Transverse colon (tissue), 4 donors: Measurements from ENCODE around the gene CHORDC1. TPM values are rescaled to one million over a fixed set of nuclear protein-coding genes. Genes with fewer than 3 reads are reported as not detected.
"Not testable (repeated sequence)": the region's sequence is repeated elsewhere in the genome, so short reads cannot be mapped to it uniquely, and the experiment has no call there.

ENCODE experiments used
- DNase-seq: peaks from one replicate; pipeline ENCODE4 v3.0.0-alpha.2; 2019
- H3K27ac ChIP-seq, 4 donors: fragments of 200-600 bp; sonication (generic); 2 replicates each; pipeline ENCODE4 v1.5.1; 2016 to 2018; ENCODE audit warnings: inconsistent platforms in 4 of 4
- H3K27me3 ChIP-seq: fragments of 200-600 bp; sonication (generic); 2 replicates; pipeline ENCODE4 v1.5.1; 2017; ENCODE audit warnings: inconsistent platforms
- H3K36me3 ChIP-seq, 4 donors: fragments of 200-600 bp; sonication (generic); 2 replicates each; pipeline ENCODE4 v1.5.1; 2017 to 2019; ENCODE audit warnings: inconsistent platforms in 4 of 4
- H3K4me1 ChIP-seq, 4 donors: fragments of 200-600 bp; sonication (generic); 2 replicates each; pipeline ENCODE4 v1.5.1; 2017 to 2020; ENCODE audit warnings: inconsistent platforms in 4 of 4
- H3K4me3 ChIP-seq, 4 donors: fragments of 200-600 bp; sonication (generic); 1 replicate in 1 of 4; 2 replicates in 3 of 4; pipeline versions ENCODE4 v1.5.1 to v1.6.1; 2017 to 2019; ENCODE audit warnings: inconsistent platforms in 4 of 4
- H3K9me3 ChIP-seq, 2 donors: fragments of 200-600 bp; sonication (generic); 2 replicates each; pipeline ENCODE4 v1.5.1; 2017 to 2019; ENCODE audit warnings: inconsistent platforms in 2 of 2
- EP300 ChIP-seq: sonication (generic); formaldehyde crosslinking; IDR thresholded peaks from one replicate; pipeline ENCODE4 v1.6.1; 2017; ENCODE audit warnings: antibody characterized with exemption, low read depth
- POLR2A ChIP-seq: fragments of 450-650 bp; IDR thresholded peaks from one replicate; pipeline ENCODE4 v1.6.1; 2016; ENCODE audit warnings: antibody characterized with exemption, mild to moderate bottlenecking, moderate library complexity
- POLR2AphosphoS5 ChIP-seq, 3 donors: sonication (generic); formaldehyde crosslinking; IDR thresholded peaks; one replicate each; pipeline ENCODE4 v1.6.1; 2016; ENCODE audit warnings: antibody characterized with exemption in 3 of 3
- WGBS, 2 donors: methylation state at CpG; one replicate each; pipeline ENCODE4 v1.1.5; 2018; ENCODE audit warnings: low coverage in 1 of 2; 5-methylcytosine and 5-hydroxymethylcytosine counted together
- in situ Hi-C, 4 donors: fragments of 200-750 bp; cut with MboI; loops; one replicate each; pipeline versions ENCODE4 v1.15.0 to v1.15.1; 2017; ENCODE audit warnings: low sequenced_read_pairs in 3 of 4, low pct_ligation_motif_present in 1 of 4, low pct_unique_long_range_greater_than_20kb in 1 of 4
- intact Hi-C: fragments of 100-400 bp; cut with DNase I; formaldehyde crosslinking; loops from one replicate; pipeline ENCODE4 v1.15.1; 2023; ENCODE audit warnings: low total_unique reads
- total RNA-seq, 4 donors: library from RNA; depleted of rRNA; stranded (reverse); fragments of >200 nt; gene quantifications; one replicate each; pipeline ENCODE4 v1.1.0, GENCODE V29; 2016
- TF ChIP-seq, protein P1 (sequence below), 5 experiments: fragments of 200-600 bp in 3 of 5; fragments of 450-650 bp in 2 of 5; sonication (generic) in 3 of 5; IDR thresholded peaks; 1 replicate in 2 of 5; 2 replicates in 3 of 5; pipeline ENCODE4 v1.5.1; 2016 to 2017; ENCODE audit warnings: antibody characterized with exemption in 5 of 5, inconsistent platforms in 3 of 5, mild to moderate bottlenecking in 2 of 5, moderate library complexity in 1 of 5

The CHORDC1 gene
- total RNA-seq, 4 donors from 2014 or later: 25.9 to 50.5 (median 32.0) TPM

DNA sequence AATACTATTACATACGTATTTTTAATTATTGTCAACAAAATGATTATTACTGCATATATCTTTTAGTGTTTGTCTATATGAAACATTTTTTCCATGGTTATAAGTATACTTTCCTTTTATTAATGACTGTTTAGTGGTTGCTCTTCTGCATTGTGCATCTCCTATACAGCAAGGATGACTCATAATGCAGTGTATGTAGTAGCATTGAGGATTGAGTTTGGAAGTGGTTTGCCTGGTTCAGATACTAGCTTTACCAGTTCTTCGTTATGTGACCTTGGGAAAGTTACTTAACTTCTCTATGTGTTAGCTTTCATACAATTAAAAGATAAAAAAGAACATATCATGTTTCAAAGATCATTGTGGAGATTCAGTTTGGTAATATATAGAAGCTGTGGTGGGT is 44.1 kb downstream of the CHORDC1 start:
- DNase-seq: no peak
- Histone ChIP-seq H3K4me1 (no peaks in the 10 kb centered on the region), H3K4me3 (no peak overlapping the region), H3K36me3 (peaks cover 0 to 2% (median 0%) of the 10 kb centered on the region in 4 donors), H3K27me3 (no peaks in the 10 kb centered on the region), H3K27ac (no peak overlapping the region), H3K9me3 (no peaks in the 10 kb centered on the region)
- 76 to 79% methylated on average over 2 of the region's 2 CpGs for WGBS, 2 donors
- no peak for TF ChIP-seq POLR2A
- no peak for TF ChIP-seq POLR2AphosphoS5 (IDR thresholded peaks at IDR 0.05)
- TF ChIP-seq, protein P1, sequence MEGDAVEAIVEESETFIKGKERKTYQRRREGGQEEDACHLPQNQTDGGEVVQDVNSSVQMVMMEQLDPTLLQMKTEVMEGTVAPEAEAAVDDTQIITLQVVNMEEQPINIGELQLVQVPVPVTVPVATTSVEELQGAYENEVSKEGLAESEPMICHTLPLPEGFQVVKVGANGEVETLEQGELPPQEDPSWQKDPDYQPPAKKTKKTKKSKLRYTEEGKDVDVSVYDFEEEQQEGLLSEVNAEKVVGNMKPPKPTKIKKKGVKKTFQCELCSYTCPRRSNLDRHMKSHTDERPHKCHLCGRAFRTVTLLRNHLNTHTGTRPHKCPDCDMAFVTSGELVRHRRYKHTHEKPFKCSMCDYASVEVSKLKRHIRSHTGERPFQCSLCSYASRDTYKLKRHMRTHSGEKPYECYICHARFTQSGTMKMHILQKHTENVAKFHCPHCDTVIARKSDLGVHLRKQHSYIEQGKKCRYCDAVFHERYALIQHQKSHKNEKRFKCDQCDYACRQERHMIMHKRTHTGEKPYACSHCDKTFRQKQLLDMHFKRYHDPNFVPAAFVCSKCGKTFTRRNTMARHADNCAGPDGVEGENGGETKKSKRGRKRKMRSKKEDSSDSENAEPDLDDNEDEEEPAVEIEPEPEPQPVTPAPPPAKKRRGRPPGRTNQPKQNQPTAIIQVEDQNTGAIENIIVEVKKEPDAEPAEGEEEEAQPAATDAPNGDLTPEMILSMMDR (IDR thresholded peaks at IDR 0.05): no peak
- no peak for TF ChIP-seq EP300
- intact Hi-C loops: loop anchor here (1.0 kb wide), 1 partner anchor 15 kb away; no protein-coding TSS in a partner anchor
- in situ Hi-C loops: no loop called here

DNA sequence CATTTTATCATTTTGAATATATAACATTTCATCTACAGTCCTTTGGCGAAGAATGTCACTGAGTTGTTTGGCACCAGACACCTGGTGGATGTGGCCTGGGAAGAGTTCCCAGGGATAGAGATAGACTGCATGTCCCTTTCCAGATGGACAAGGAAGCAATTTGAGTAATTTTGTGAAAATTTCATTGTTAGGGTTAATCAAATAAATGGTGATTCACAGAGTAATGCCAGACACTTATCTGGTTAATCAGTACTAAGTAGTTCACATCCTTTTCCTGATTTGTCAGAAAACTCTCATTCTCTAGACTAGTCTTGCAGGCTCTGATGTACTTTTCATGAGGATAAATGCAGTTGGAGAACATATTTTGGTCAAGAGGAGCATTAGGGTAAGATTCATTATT is 46.8 kb downstream of the CHORDC1 start:
- intact Hi-C loops: no loop called here
- no peaks in the 10 kb centered on the region for H3K9me3 ChIP-seq
- no peaks in the 10 kb centered on the region for H3K4me1 ChIP-seq
- no peak overlapping the region for H3K27ac ChIP-seq
- peaks cover 0 to 2% (median 0%) of the 10 kb centered on the region in 4 donors for H3K36me3 ChIP-seq
- TF ChIP-seq EP300 (no peak), POLR2A (no peak), POLR2AphosphoS5 (IDR thresholded peaks at IDR 0.05) (no peak)
- TF ChIP-seq, protein P1 (IDR thresholded peaks at IDR 0.05): no peak
- H3K4me3 ChIP-seq: no peak overlapping the region
- H3K27me3 ChIP-seq: no peaks in the 10 kb centered on the region
- no peak for DNase-seq
- in situ Hi-C loops: no loop called here
- WGBS, 2 donors: 86 to 95% methylated on average over 1 of the region's 1 CpG

DNA sequence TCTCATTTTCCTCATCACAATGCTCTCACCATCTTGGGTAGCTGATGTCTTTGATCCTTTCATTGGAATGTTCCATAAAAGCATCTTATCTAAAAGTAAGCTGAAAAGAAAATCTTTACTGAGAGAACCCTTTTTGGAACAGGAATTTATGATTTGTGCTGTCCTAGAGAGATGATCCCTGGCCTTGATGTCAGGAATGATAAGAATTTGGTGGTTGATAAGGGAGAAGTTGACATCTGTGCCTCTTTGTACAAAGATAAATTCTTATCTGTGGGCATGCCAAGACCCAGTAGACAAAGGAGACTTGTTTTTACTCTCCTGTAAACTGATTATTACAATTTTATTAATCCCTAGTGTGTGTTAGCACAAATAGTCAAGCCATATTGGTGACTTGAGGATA is 51.5 kb downstream of the CHORDC1 start:
- Histone ChIP-seq H3K36me3 (peaks cover 0 to 2% (median 0%) of the 10 kb centered on the region in 4 donors), H3K27me3 (no peaks in the 10 kb centered on the region), H3K4me3 (no peak overlapping the region), H3K27ac (no peak overlapping the region), H3K4me1 (no peaks in the 10 kb centered on the region), H3K9me3 (no peaks in the 10 kb centered on the region)
- no peak for DNase-seq
- no peak for TF ChIP-seq POLR2A
- TF ChIP-seq POLR2AphosphoS5 (IDR thresholded peaks at IDR 0.05): no peak
- TF ChIP-seq, protein P1 (IDR thresholded peaks at IDR 0.05): no peak
- no peak for TF ChIP-seq EP300
- in situ Hi-C loops (no loop called here), intact Hi-C loops (no loop called here)

DNA sequence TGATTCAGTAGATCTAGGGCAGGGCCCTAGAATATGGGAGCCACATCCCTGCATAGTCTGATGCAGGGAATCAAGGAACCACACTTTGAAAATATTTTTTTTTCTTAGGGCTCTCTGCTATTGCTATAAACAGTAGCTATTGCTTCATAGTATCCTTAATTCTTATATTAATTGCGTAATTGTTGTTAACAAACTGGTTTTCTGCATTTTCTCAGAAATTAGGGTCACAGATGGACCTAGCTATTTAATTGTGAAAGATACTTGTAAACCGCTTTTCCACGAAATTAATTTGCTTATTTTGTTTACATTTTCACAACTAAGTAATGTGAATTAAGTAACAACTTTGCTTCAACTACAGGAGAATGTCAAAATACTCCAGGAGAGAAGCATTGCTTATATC is 54.3 kb downstream of the CHORDC1 start:
- Histone ChIP-seq H3K9me3 (no peaks in the 10 kb centered on the region), H3K27ac (no peak overlapping the region), H3K4me3 (no peak overlapping the region), H3K36me3 (no peaks in the 10 kb centered on the region), H3K27me3 (no peaks in the 10 kb centered on the region), H3K4me1 (no peaks in the 10 kb centered on the region)
- TF ChIP-seq, protein P1 (IDR thresholded peaks at IDR 0.05): no peak
- TF ChIP-seq POLR2A: no peak
- no peak for TF ChIP-seq EP300
- no peak for TF ChIP-seq POLR2AphosphoS5 (IDR thresholded peaks at IDR 0.05)
- in situ Hi-C loops (no loop called here), intact Hi-C loops (no loop called here)
- no peak for DNase-seq
- WGBS, 2 donors: 74 to 77% methylated on average over 3 of the region's 3 CpGs

DNA sequence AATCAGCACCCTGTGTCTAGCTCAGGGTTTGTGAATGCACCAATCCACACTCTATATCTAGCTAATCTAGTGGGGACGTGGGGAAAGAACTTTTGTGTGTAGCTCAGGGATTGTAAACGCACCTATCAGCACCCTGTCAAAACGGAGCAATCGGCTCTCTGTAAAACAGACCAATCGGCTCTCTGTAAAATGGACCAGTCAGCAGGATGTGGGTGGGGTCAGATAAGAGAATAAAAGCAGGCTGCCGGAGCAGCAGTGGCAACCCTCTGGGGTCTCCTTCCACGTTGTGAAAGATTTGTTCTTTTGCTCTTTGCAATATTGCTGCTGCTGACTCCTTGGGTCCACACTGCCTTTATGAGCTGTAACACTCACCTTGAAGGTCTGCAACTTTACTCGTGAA is 55.1 kb downstream of the CHORDC1 start:
- intact Hi-C loops, H3K9me3 ChIP-seq, H3K4me1 ChIP-seq, H3K27me3 ChIP-seq, H3K4me3 ChIP-seq, DNase-seq, H3K36me3 ChIP-seq, H3K27ac ChIP-seq, in situ Hi-C loops: not testable (repeated sequence)
- 55 to 75% methylated on average over 2 to 8 of the region's 8 CpGs for WGBS, 2 donors

DNA sequence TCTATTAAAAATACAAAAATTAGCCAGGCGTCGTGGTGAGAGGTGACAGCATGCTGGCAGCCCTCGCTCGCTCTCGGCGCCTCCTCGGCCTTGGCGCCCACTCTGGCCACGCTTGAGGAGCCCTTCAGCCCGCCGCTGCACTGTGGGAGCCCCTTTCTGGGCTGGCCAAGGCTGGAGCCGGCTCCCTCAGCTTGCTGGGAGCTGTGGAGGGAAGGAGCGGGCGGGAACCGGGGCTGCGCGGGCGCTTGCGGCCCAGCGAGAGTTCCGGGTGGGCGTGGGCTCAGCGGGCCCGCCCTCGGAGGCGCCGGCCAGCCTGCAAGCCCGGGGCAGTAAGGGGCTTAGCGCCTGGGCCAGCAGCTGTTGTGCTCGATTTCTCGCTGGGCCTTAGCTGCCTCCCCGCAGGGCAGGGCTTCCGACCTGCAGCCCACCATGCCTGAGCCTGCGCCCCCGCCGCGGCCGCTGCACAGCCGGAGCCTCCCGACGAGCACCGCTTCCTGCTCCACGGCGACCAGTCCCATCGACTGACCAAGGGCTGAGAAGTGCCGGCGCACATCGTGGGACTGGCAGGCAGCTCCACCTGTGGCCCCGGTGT is 55.8 kb downstream of the CHORDC1 start:
- intact Hi-C loops, H3K36me3 ChIP-seq, H3K4me1 ChIP-seq, in situ Hi-C loops, H3K4me3 ChIP-seq, H3K27ac ChIP-seq, H3K27me3 ChIP-seq, DNase-seq, H3K9me3 ChIP-seq: not testable (repeated sequence)
- 95 to 100% methylated on average over 2 to 29 of the region's 49 CpGs for WGBS, 2 donors
